Measurements from ENCODE around the gene PHACTR2.

- no peak for TF ChIP-seq POLR2A (IDR thresholded peaks at IDR 0.05)
- no peak for TF ChIP-seq CTCF (IDR thresholded peaks at IDR 0.05)
- no peak for TF ChIP-seq EP300 (IDR thresholded peaks at IDR 0.05)
- TF ChIP-seq POLR2AphosphoS5 (IDR thresholded peaks at IDR 0.05), result no peak
These were observed 74.7 kb downstream of the PHACTR2 start for GRCh38 chr6:143752459-143752858.

Data from upper lobe of left lung (tissue), 4 donors.